ENCODE data around the gene ASPSCR1.

Gene ASPSCR1

GRCh38 chr17:82001571-82002056 lies 24.2 kb downstream of the ASPSCR1 start:
- DNase-seq = no peak

- DNase-seq = no peak
Measured at GRCh38 chr17:82003411-82004381, 26.3 kb downstream of the ASPSCR1 start.

- no peak for DNase-seq
Measured at GRCh38 chr17:82004517-82005455, 27.4 kb downstream of the ASPSCR1 start.

- no peak for DNase-seq
Measured at GRCh38 chr17:82005701-82006348, 28.4 kb downstream of the ASPSCR1 start.

- no peak for DNase-seq
Measured at GRCh38 chr17:82006468-82007227, 29.2 kb downstream of the ASPSCR1 start.

GRCh38 chr17:82007228-82007494 lies 29.7 kb downstream of the ASPSCR1 start:
- no peak for DNase-seq

- no peak for DNase-seq
Measured at GRCh38 chr17:82007495-82008257, 30.2 kb downstream of the ASPSCR1 start.

- no peak for DNase-seq
Measured at GRCh38 chr17:82008258-82008940, 31.0 kb downstream of the ASPSCR1 start.

- no peak for DNase-seq
Measured at GRCh38 chr17:82008941-82009405, 31.5 kb downstream of the ASPSCR1 start.

- no peak for DNase-seq
Measured at GRCh38 chr17:82009413-82009812, 32.0 kb downstream of the ASPSCR1 start.

GRCh38 chr17:82010575-82011525 lies 33.4 kb downstream of the ASPSCR1 start:
- DNase-seq = no peak

- DNase-seq = no peak
Measured at GRCh38 chr17:82011617-82012187, 34.3 kb downstream of the ASPSCR1 start.

- no peak for DNase-seq
Measured at GRCh38 chr17:82012261-82012639, 34.8 kb downstream of the ASPSCR1 start.

- DNase-seq = no peak
Measured at GRCh38 chr17:82012640-82013295, 35.3 kb downstream of the ASPSCR1 start.

- no peak for DNase-seq
Measured at GRCh38 chr17:82013341-82013740, 35.9 kb downstream of the ASPSCR1 start.

GRCh38 chr17:82013772-82014321 lies 36.4 kb downstream of the ASPSCR1 start:
- no peak for DNase-seq

- no peak for DNase-seq
Measured at GRCh38 chr17:82014432-82014831, 37.0 kb downstream of the ASPSCR1 start.

GRCh38 chr17:82014971-82015310 lies 37.5 kb downstream of the ASPSCR1 start:
- DNase-seq = no peak
